IMR-90 (cell line): ENCODE results near the gene RECQL5.

Experiments used
- BHLHE40 ChIP-seq: fragments of 150-350 bp; IDR thresholded peaks from 2 replicates; pipeline ENCODE4 v1.6.1; 2016; ENCODE audit warnings: mild to moderate bottlenecking, low read depth, low read length
- CEBPB ChIP-seq: IDR thresholded peaks from 2 replicates; pipeline ENCODE4 v1.6.1; 2012; ENCODE audit warnings: low read depth, low read length, improper control_type of control experiment
- CHD1 ChIP-seq: IDR thresholded peaks from 2 replicates; pipeline ENCODE4 v1.6.1; 2012; ENCODE audit warnings: low read depth, low read length, improper control_type of control experiment
- CTCF ChIP-seq: conservative IDR thresholded peaks from 2 replicates; pipeline ENCODE4 v1.5.1; 2012; ENCODE audit warnings: mild to moderate bottlenecking, low read depth, low read length, improper control_type of control experiment
- ELK1 ChIP-seq: fragments of 150-350 bp; IDR thresholded peaks from 2 replicates; pipeline ENCODE4 v1.6.1; 2016; ENCODE audit warnings: low read depth, mild to moderate bottlenecking, low read length, moderate library complexity, borderline replicate concordance
- FOS ChIP-seq: fragments of 150-350 bp; IDR thresholded peaks from 2 replicates; pipeline ENCODE4 v1.6.1; 2016; ENCODE audit warnings: low read depth, low read length
- MAFK ChIP-seq: IDR thresholded peaks from 2 replicates; pipeline ENCODE4 v1.6.1; 2012; ENCODE audit warnings: low read depth, low read length, improper control_type of control experiment
- MXI1 ChIP-seq: IDR thresholded peaks from 2 replicates; pipeline ENCODE4 v1.6.1; 2012; ENCODE audit warnings: low read depth, mild to moderate bottlenecking, low read length, moderate library complexity, borderline replicate concordance
- NFE2L2 ChIP-seq: fragments of 150-350 bp; IDR thresholded peaks from 2 replicates; pipeline ENCODE4 v1.6.1; 2016; ENCODE audit warnings: low read depth, mild to moderate bottlenecking, low read length
- POLR2A ChIP-seq: IDR thresholded peaks from 2 replicates; pipeline ENCODE4 v1.6.1; 2012; ENCODE audit warnings: mild to moderate bottlenecking, low read depth, low read length
- RAD21 ChIP-seq: IDR thresholded peaks from 2 replicates; pipeline ENCODE4 v1.6.1; 2012; ENCODE audit warnings: low read length, improper control_type of control experiment
- RFX5 ChIP-seq: IDR thresholded peaks from 2 replicates; pipeline ENCODE4 v1.8.0; 2012; ENCODE audit warnings: low read depth, mild to moderate bottlenecking, low read length, moderate library complexity
- SMC3 ChIP-seq: fragments of 150-350 bp; IDR thresholded peaks from 2 replicates; pipeline ENCODE4 v1.6.1; 2016; ENCODE audit warnings: low read depth, mild to moderate bottlenecking, antibody characterized with exemption, low read length, moderate library complexity

- TF ChIP-seq CEBPB (no peak), CTCF (no peak), POLR2A (no peak), MAFK (no peak), ELK1 (no peak), CHD1 (no peak), SMC3 (no peak), RAD21 (no peak), BHLHE40 (no peak), MXI1 (no peak), FOS (no peak), RFX5 (no peak), NFE2L2 (no peak)
Observed at GRCh38 chr17:75642784-75643642, 23.9 kb downstream of the RECQL5 start.
